Left lobe of liver (tissue), 2 donors: Measurements from ENCODE around the gene RGS7BP. TPM values are rescaled to one million over a fixed set of nuclear protein-coding genes. Genes with fewer than 3 reads are reported as not detected.
A peak's percentile ranks its signal among the peaks of the same experiment; 100 is the strongest.

Experiments used
- ATAC-seq: fragments of 200-7000 bp; cut with Tn5 transposase; one replicate; pipeline ENCODE4 v1.9.1; 2020; ENCODE audit warnings: mild to moderate bottlenecking, moderate library complexity
- DNase-seq: peaks from one replicate; pipeline ENCODE4 v3.0.0-alpha.2; 2020; ENCODE audit warnings: low spot score
- total RNA-seq: library from RNA; stranded (reverse); gene quantifications from one replicate; pipeline ENCODE4 v1.2.1, GENCODE V29; 2021
- donor health status: DM: no; HTN: no; CAD: no; lungs with moderate emphysema.
- donor health status: DM: no; HTN: yes; CAD: no.

The RGS7BP gene
- total RNA-seq, 1 donor from 2014 or later = 0.48 TPM

DNA sequence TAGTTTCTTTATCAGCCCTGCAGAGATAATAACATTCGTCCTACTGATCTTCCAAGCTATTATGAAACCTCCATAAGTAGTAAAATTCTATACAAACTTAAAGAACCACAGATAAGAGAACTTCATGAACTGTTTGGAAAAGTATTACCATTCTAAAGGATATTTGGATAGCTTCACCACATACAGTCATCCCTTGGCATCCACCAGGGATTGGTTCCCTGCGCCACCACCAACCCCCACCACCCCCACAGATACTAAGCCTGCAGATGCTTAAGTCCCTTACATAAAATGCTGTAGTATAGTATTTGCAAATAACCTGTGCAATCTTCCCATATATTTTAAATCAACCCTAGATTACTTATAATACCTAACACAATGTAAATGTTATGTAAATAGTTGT is 123.1 kb downstream of the RGS7BP start:
- ATAC-seq (no peak), DNase-seq (no peak)

- no peak for ATAC-seq
- DNase-seq = no peak
Observed at GRCh38 chr5:64629841-64630240, 124.0 kb downstream of the RGS7BP start.

- ATAC-seq (no peak), DNase-seq (no peak)
Observed at GRCh38 chr5:64632251-64632650, 126.4 kb downstream of the RGS7BP start.

- ATAC-seq = peak; percentile 78
- no peak for DNase-seq
Observed at GRCh38 chr5:64634997-64635686, 129.3 kb downstream of the RGS7BP start.

- DNase-seq (no peak), ATAC-seq (no peak)
Observed at GRCh38 chr5:64637144-64637543, 131.3 kb downstream of the RGS7BP start.

GRCh38 chr5:64637837-64638443 is 132.1 kb downstream of the RGS7BP start:
- no peak for ATAC-seq

GRCh38 chr5:64644831-64645230 is 139.0 kb downstream of the RGS7BP start:
- DNase-seq = no peak
- ATAC-seq = no peak

More at GRCh38 chr5:64637837-64638443, 132.1 kb downstream of the RGS7BP start:
- DNase-seq = no peak

DNA sequence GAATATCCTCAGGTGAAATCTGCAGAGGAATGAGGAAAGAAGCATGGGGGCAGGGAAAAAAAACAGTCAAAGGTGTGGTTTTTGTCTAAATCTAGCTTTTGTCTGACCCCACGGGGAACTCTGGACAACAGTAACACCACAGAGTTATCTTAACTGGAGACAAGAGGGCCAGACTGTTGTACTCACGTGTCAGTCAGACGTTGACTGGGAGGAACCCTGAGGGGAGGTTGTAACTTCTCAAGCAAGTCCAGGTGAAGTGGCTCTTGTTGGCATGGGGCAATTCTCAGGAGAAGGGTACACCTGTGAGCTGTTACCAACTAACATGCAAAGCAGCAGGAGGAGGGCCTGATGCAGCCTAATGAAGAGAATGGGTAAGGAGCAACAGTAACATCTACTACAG is 140.4 kb downstream of the RGS7BP start:
- no peak for DNase-seq
- no peak for ATAC-seq

DNA sequence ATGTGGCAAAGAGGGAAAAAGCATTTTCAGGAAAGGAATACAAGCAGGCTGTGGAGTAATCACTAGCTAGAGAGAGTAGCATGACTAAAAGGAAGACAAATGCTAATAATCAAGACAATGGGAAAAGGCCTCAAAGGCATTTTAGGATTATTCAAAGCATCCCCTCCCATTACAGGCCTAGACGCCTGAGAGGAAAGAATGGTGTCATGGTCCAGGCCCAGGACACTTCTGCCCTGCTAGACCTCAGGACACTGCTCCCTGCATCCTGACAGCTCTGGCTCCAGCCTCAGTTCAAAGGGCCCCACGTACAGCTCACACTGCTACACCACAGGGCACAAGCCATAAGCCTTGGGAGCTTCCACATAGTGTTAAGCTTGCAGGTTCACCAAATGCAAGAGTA is 143.7 kb downstream of the RGS7BP start:
- ATAC-seq (no peak), DNase-seq (no peak)

GRCh38 chr5:64653766-64654560 is 148.1 kb downstream of the RGS7BP start:
- DNase-seq (no peak), ATAC-seq (no peak)

- DNase-seq (no peak), ATAC-seq (peak; percentile 33)
Observed at GRCh38 chr5:64654561-64654938, 148.7 kb downstream of the RGS7BP start.

DNA sequence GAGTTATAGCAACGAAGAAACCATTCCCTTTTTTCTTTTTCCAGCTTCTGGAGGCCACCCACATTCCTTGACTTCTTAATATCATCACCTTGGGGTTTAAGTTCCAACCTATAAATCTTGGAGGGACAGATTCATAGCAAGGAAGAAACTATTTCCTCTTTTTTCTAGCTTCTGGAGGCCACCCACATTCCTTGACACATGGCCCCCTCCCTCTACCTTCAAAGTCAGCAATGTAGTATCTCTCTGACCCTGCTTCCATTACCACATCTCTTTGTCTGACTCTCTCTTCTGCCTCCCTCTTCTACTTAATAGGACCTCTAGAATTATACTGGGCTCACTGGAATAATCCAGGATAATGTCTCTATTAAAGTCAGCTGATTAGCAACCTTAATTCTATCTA is 149.8 kb downstream of the RGS7BP start:
- ATAC-seq (no peak), DNase-seq (no peak)

DNA sequence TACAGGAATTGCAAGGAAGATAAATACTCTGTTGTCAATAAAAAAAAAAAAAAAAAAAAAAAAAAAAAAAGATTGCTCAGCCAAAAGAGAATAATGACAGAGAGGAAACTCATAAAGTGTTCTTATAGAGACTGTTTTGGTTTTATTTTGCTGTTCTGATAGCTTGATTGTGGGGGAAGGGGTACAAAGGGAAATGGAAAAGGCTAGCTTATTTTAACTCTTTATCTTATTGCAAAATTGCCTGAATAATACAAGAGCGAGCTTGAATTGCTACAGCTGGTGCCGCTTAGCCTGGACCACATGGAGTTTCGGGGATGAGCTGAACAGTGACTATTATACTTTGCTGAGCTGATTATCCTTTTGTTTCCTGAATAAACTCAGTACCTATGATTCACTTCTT is 153.5 kb downstream of the RGS7BP start:
- DNase-seq (no peak), ATAC-seq (no peak)

Other genes with a start within 250 kb of the RGS7BP start
- not detected for gene SHISAL2B, start 184.5 kb downstream of the RGS7BP start, total RNA-seq